Frontal cortex (tissue), 4 donors: ENCODE data around the gene RHOXF1. TPM values are rescaled to one million over a fixed set of nuclear protein-coding genes. Genes with fewer than 3 reads are reported as not detected.
A peak's percentile ranks its signal among the peaks of the same experiment; 100 is the strongest.
"Not testable (repeated sequence)": the region's sequence is repeated elsewhere in the genome, so short reads cannot be mapped to it uniquely, and the experiment has no call there.

Source experiments
- DNase-seq, 2 donors: peaks; one replicate each; pipeline ENCODE4 v3.0.0; 2012; ENCODE audit warnings: low spot score in 2 of 2
- FAIRE-seq: peaks from 2 replicates; lab custom pipeline; 2012; peaks lifted over from hg19 to GRCh38; lab: Jason Lieb, UNC
- total RNA-seq: library from RNA; depleted of rRNA; stranded (reverse); fragments of >200 nt; gene quantifications from one replicate; pipeline ENCODE4 v1.2.3, GENCODE V29; 2014
- donor health status: control.
- donor health status: control.
- donor health status: control.

RHOXF1 gene, protein sequence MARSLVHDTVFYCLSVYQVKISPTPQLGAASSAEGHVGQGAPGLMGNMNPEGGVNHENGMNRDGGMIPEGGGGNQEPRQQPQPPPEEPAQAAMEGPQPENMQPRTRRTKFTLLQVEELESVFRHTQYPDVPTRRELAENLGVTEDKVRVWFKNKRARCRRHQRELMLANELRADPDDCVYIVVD
- total RNA-seq, result not detected

DNA sequence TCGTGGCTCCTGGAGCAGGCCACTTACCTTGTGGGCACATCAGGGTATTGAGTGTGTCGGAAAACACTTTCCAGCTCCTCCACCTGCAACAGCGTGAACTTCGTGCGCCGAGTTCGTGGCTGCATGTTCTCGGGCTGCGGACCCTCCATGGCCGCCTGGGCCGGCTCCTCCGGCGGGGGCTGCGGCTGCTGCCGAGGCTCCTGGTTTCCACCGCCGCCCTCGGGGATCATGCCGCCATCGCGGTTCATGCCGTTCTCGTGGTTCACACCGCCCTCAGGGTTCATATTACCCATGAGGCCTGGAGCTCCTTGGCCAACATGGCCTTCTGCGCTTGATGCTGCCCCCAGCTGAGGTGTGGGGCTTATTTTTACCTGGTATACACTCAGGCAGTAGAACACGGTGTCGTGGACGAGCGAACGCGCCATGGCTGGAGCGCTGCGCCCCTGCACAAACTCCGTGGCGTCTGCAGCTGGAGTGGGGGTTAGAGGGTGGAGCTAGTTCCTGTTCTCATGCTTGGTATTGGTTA lies at the start of gene RHOXF1:
Gene RHOXF1 (minus strand): TSS at position 476 of the 526 bp plus-strand sequence. CDS start 51 bp downstream, at position 425.
- DNase-seq (no peak), FAIRE-seq (no peak)

DNA sequence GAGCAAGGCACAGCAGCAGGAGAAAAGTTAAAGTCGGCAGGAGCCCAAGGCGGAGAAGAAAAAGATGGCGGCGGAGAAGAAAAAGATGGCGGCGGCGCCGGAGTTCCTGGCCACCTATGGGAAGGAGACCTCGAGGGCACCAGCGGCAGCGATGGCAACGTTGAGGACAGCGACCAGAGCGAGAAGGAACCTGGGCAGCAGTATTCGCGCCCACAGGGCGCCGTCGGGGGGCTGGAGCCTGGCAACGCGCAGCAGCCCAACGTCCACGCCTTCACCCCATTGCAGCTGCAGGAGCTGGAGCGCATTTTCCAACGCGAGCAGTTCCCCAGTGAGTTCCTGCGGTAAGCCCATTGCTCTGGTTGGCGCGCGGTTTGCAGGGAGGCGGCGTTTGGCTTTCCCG lies 43.4 kb upstream of the RHOXF1 start:
- FAIRE-seq, DNase-seq: not testable (repeated sequence)

DNA sequence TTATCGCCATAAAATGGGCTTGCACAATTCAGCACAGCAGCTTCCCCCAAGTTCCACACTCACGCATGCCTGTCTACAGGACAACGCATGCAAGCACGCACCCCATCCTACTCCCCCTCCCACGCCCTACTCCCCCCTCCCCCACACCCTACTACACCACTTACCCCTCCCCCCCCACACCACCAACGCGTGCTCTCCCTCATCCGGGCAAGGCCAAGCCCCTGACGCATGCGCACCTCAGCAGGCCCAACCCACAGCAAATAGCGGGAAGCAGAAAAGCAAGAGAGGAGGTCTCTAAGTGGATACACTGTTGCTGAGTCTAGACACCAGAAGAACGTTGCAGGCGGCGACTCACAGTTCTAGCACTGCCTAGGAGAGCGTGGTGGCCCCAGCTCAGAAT lies 42.6 kb upstream of the RHOXF1 start, which contains the start of gene RHOXF2:
Gene RHOXF2 (plus strand): TSS at position 301 of the 400 bp plus-strand sequence. CDS start 138 bp downstream, outside the sequence.
- FAIRE-seq, DNase-seq: not testable (repeated sequence)

DNA sequence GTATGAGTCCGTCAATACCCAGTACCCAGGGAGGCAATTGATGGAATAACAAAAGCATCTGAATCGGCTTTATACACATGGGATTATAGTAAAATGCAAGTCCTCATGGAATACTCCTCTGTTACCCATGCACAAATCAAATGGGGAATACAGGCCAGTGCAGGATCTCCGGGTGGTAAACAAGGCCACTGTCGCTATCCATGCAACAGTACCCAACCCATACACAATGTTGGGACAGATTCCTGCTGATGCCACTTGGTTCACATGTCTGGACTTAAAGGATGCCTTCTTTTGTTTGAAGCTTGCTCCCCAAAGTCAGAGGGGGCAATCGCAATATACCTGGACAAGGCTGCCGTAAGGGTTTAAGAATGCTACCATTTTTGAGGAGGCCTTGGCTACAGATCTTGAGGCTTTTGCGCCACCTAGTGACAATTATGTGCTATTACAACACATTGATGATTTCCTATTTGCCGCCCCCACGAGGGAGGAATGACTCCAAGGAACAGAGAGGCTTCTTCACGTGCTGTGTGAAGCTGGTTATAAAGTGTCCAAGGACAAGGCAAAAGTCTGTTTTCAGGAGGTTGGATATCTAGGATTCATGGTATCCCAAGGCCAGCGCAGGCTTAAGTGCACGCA lies 34.5 kb upstream of the RHOXF1 start:
- FAIRE-seq, result peak; percentile 47
- DNase-seq, result not testable (repeated sequence)

DNA sequence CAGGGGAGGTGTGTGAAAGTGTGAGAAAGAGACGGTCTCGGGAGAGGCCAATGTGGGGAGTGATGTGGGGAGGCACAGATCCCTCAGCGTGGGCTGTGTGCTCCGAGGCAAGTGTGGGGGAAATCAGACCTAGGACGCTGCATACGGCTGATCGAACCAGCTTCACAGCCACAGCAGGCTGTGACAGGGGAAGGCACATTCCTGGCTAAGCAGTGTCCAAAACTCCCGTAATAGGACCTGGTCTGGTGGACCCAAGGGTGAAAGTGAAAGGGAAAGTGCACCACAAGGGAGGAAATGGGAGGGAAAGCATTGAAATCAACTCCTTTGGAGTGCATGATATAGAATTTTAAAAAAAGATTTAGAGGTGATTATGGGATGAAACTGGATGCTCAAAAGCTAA lies 31.8 kb upstream of the RHOXF1 start:
- DNase-seq, result no peak
- no peak for FAIRE-seq

DNA sequence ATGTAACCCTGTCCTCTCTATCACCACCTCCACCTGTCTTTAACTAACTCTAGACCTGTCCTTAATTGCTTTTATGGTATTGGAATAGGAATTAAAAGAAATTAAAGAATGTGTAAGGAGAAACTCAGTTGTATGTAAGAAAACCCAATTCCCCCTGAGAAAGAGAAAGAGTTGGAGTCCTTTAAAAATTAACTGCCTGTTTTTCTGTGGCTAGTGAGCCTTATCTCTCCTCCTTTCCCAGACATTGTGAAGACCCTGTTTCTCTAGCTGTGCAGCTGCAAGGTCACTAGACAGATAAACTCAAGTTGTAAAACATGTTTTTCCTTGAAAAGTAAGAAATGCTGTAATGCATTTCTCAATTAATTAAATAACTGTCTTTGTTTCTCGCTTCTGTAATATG lies 30.6 kb upstream of the RHOXF1 start:
- FAIRE-seq, DNase-seq: not testable (repeated sequence)

DNA sequence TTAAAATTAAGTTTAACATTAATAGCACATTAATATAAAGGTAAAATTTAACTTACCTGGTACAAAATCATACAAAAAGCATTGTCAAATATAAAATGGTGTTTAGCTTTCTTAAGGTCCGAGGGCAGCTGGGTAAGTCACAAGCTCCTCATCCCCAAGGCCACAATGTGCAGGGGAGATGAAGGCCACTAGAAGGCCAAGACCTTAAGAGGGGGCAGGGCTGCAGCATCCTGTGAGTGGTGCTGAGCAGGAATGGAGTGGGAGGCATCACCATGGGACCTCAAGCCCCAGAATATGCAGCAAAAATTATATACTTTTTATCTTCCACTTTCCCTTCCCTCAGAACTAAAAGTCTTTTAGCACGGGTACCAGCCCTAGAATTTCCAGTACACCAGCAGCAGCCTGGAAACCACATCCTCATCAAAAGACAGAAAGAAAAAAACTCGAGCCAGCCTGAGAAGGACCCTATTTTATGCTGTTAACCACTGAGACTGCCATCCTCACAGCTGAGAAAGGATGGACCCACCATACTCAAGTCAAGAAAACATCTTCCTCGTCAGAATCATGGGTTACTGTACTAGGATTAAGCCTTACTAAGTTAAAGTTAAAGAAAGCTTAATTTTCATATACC lies 29.7 kb upstream of the RHOXF1 start:
- DNase-seq (no peak), FAIRE-seq (no peak)

DNA sequence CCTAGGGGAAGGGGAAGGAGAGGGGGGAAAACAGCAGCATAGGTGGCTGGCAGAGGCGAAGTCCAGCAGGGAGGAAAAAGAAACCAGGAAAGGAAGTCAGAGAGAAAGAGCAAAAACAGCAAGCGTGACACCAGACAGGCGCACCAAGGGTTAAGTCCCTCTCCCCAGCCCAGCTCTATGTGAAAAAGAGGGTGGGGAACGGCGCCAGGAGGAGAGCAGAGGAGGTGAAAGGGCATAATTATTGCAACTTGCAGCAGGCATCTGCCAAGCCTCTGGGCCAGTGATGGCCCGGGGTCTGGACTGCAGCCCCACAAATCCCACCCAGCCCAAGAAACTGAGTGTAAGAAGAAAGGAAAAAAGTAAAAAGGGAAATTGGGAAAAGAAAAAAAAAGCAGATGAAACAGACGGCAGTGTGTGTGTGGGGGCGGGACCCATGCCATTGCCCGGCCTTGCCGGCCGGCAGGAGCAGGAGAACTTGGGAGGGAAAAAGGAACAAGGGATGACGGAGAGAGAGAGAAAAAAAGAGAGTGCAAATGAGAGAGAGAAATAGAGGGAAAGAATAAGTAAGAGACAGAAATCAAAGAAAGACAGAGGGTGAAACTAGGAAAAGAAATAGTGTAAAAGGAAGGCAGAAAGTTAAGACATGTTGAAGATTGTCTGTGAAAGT lies 28.6 kb upstream of the RHOXF1 start:
- FAIRE-seq (no peak), DNase-seq (no peak)

DNA sequence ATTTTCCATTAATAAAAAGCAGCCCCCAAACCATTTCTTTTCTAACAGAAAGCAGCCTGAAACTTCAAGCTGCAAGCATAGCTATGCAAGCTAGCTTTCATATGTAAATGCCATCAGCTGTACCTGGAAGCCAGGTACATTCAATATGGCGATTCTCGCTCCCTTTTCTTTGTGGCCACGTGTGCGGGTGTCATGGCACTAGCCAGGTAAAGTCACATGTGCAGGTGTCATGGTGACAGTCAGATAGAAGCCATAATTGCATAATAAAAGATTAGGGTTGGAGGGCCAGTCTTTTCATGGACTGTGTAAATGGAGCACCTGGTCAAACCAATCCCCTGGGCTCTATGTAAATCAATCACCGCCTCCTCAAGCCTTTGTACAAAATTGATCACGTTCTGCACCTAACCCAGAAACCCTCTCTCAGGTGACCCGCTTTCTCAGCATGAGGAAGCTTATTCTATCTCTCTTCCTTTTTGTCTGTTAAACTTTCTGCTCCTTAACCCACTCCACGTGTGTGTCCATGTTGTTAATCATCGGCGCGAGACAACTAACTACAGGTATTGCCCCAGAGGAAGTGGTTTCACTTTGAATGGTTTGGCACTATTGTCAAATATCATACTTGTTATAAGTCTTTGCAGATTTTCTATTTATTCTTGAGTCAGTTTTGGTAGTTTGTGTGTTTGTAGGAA lies 24.7 kb upstream of the RHOXF1 start:
- FAIRE-seq, result no peak
- no peak for DNase-seq

DNA sequence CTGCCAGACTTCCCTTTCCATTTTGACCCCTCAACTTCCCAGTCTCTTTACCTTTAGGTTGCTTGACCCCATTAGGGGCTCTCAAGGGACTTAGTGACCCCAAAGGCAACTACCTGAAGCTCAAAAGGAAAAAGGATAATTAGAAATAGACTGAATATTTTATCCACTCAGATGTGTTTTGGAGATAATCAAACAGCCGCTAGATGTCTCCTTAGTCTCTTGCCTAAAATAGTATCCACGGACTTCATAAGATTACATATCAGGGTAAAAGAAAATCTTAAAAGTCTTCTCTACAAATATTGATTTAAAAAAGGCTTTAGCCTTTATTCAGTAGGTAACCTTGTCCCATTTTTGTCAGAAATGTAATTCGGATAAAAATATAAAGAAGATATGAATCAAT lies 21.7 kb upstream of the RHOXF1 start:
- FAIRE-seq, result no peak
- no peak for DNase-seq

DNA sequence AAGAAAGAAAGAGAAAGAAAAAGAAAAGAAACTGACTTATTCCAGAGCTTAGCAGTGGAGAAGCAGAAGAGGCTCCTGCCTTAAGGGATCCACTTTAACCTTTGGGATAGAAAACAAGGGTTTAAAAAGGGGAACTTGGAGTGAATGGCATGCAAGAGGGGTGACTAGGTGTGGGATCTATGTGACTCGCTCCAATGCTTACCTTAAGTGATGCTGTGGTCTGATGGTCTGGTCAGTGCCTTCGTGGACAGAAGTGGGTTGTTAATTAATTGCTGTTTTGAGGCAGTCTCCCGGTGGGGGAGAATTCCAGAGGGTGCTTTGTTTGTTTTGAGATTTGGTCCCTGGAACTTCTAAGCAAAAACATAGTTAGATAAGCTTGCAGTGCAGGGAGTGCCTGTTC lies 21.1 kb upstream of the RHOXF1 start:
- DNase-seq, result no peak

DNA sequence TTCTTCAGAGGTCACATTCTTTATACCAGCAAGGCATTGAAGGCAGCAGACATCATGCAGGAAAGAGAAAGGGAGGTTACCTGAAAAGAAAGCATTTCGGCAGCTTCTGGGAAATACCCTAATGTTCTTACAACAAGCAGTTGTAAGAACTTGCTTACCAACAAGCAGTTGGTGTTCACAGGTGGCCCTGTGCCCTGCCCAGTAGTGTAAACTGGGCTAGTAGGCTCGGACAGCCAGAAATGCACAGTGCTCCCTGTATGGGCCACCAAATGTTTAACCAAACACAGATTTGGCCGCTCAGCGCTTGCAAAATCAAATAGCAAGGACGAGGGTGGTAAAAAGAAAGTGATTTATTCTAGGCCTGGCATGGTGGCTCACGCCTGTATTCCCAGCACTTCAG lies 20.4 kb upstream of the RHOXF1 start:
- no peak for DNase-seq
- FAIRE-seq, result no peak

More for the DNA sequence above, 21.1 kb upstream of the RHOXF1 start:
- FAIRE-seq, result no peak

DNA sequence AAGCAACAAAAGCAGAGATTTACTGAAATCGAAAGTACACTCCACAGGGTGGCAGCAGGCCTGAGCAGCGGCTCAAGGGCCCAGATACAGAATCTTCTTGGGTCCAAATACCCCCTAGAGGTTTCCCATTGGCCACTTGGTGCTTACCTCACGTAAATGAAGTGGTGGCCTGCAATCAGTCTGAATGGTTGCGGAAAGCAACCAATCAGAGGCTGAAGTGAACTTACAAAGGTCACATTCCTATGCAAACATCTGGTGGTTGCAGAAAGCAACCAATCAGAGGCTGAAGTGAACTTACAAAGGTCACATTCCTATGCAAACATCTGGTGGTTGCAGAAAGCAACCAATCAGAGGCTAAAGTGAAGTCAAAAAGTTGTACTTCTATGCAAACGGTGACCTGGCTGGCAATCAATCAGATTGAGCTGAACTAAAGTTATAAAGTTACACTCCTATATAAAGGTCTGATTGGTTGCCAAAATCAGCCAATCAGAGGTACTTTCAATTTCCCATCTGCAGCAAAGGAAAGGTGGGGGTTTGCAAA lies 12.7 kb upstream of the RHOXF1 start:
- DNase-seq, FAIRE-seq: not testable (repeated sequence)

DNA sequence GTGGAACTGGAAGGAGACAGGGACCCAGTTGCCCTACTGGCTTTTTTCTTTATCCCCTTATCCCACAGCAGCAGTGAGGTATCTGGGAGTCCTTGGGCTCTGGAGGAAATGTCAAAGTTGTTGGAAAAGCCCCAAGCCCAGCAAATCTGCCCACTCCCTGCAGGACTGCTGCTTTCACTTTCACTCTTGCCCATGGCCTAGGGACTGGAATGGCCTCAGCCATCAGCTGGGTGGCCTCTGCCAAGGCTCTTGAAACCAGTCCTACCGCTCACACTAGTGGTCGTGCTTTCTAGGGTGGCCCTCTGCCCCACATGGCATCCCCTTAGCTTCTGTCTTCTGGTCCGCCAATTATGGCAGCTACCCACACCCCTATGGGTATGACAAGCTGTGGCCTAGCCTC lies 9.7 kb upstream of the RHOXF1 start:
- FAIRE-seq (no peak), DNase-seq (no peak)

DNA sequence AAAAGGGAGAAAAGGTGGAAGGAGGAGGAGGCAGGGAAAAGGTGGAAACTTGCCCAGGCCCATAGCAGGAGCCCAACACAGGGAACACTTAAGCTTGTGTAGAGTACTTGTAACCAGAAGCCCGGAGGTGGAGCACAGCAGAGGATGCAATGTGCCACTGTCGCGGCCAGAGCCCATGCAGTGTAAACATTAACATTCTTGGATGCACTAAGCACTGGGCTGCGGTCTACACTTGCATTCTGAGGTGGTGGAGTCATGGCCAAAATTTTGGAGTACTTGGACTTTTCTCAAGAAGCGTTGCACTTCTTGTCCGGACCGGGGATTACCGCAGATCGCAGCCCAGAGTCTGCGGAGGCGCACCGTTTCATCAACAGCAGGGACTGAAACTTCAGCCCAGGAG lies 4.5 kb upstream of the RHOXF1 start:
- no peak for FAIRE-seq
- no peak for DNase-seq

DNA sequence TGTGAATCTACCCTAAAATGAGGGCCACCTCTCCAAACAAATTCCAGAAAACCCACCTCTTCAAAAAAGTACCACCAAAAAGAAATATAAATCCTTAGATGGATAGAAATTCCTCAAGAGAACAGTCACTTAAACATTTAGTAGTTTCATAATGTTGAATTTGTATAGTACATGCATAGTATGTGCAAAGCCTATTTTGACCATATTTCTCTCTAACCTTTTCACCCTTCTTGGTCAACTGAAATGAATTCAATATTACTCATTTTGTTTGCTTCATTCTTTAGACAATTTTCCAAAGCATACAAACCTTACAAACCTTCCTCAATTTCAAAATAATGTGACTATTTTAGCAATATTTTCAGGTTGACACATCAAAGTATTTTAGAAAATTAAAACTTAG lies 4.1 kb downstream of the RHOXF1 start:
- FAIRE-seq, result no peak

DNA sequence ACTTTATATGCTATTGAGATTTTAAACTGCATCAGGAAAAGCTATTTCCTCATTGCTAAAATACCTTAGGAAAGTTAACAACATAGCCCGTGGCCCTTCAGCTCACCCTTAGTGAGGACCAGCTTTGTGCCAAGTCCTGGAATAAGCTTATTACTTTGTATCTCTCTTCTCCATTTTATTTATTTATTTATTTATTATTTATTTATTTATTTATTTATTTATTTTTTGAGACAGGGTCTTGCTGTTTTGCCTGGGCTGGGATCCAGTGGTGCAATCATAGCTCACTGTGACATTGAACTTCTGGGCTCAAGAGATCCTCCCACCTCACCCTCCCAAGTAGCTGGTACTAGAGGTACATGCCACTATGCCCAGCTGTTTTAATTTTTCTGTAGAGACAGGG lies 6.3 kb downstream of the RHOXF1 start:
- DNase-seq (no peak), FAIRE-seq (no peak)

More for the DNA sequence above, 4.1 kb downstream of the RHOXF1 start:
- no peak for DNase-seq

DNA sequence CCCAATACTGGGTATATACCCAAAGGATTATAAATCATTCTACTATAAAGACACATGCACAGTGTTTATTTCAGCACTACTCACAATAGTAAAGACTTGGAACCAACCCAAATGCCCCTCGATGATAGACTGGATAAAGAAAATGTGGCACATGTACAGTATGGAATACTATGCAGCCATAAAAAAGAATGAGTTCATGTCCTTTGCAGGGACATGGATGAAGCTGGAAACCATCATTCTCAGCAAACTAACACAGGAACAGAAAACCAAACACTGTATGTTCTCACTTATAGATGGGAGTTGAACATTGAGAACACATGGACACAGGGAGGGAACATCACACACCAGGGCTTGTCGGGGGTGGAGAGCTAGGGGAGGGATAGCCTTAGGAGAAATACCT lies 11.0 kb downstream of the RHOXF1 start:
- DNase-seq, FAIRE-seq: not testable (repeated sequence)

DNA sequence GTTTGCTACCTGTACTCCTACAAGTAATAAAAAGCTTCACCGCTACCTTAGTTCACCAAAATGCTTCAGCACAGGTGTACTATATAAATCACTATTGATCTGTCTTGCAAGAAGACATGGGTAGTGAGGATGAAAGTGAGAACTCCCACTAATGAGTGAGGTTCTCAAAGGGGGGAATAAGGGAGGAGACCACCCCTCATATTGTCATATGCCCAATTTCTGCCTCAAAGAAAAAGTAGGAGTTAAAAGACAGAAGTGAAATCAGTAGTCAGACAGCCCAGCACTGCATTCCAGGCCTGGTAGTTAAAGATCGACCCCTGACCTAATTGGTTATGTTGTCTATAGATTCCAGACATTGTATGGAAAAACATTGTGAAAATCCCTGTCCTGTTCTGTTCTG lies 14.7 kb downstream of the RHOXF1 start:
- FAIRE-seq, DNase-seq: not testable (repeated sequence)
